VCaP (cell line): Measurements from ENCODE around the gene KRTAP5-6.
"Not testable (repeated sequence)": the region's sequence is repeated elsewhere in the genome, so short reads cannot be mapped to it uniquely, and the experiment has no call there.

Experiments used
- H3K27ac ChIP-seq: fragments of 450-650 bp; 2 replicates; pipeline ENCODE4 v1.5.1; 2017
- TF ChIP-seq, protein P1 (sequence below): fragments of 450-650 bp; conservative IDR thresholded peaks from 2 replicates; pipeline ENCODE4 v1.5.1; 2017; ENCODE audit warnings: mild to moderate bottlenecking, moderate library complexity

Gene KRTAP5-6

DNA sequence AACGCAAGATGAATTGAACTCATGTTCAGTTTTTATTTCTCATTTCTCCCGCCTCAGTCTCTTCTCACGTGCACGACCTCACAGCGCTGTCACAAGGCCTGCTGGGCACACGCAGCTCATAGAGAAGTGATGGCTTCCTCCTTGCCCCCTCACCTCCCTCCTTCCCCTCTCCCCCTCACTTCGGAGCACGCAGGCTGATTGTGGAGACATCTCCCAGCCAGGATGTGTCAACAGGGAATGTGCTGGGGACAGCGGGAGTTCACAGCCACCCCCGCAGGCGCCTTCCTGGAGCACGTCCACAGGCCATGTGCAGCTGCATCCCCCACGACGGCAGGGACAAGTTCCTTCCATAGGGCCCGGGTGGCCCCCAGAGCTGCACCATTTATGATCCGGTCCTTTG is 29.1 kb upstream of the KRTAP5-6 start:
- TF ChIP-seq, protein P1, sequence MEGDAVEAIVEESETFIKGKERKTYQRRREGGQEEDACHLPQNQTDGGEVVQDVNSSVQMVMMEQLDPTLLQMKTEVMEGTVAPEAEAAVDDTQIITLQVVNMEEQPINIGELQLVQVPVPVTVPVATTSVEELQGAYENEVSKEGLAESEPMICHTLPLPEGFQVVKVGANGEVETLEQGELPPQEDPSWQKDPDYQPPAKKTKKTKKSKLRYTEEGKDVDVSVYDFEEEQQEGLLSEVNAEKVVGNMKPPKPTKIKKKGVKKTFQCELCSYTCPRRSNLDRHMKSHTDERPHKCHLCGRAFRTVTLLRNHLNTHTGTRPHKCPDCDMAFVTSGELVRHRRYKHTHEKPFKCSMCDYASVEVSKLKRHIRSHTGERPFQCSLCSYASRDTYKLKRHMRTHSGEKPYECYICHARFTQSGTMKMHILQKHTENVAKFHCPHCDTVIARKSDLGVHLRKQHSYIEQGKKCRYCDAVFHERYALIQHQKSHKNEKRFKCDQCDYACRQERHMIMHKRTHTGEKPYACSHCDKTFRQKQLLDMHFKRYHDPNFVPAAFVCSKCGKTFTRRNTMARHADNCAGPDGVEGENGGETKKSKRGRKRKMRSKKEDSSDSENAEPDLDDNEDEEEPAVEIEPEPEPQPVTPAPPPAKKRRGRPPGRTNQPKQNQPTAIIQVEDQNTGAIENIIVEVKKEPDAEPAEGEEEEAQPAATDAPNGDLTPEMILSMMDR: no peak
- no peak overlapping the region for H3K27ac ChIP-seq

DNA sequence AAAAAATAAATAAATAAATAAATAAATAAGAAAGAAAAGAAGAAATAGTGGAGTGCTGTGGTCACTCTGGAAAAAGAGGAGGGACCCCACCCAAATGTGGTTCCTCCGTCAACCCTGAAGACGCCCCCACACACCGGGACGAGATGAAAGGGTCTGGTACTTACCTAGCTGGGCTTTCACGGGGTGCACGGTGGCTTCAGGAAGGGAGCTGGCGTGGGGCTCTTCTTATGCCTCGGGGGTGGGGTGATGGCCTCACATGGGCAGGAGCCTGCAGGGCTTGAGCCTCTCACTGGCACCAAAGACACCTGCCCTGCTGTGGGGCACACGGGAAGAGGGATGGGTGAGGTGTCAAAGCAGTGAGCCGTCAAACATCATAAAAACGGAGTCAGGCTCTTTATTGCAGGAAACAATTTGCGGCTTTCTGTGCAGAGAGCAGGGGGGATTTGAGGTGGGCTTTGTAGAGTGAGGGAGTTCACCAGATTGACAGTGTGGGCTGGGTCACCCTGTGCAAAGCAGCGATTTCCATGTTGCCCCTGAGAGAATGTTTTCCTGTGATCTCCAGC is 28.0 kb upstream of the KRTAP5-6 start:
- TF ChIP-seq, protein P1: no peak
- H3K27ac ChIP-seq: no peak overlapping the region

- TF ChIP-seq, protein P1: no peak
- H3K27ac ChIP-seq: no peak overlapping the region
These were observed 27.3 kb upstream of the KRTAP5-6 start for GRCh38 chr11:1669546-1670218.

- H3K27ac ChIP-seq: not testable (repeated sequence)
These were observed 26.5 kb upstream of the KRTAP5-6 start for GRCh38 chr11:1670457-1670856.

DNA sequence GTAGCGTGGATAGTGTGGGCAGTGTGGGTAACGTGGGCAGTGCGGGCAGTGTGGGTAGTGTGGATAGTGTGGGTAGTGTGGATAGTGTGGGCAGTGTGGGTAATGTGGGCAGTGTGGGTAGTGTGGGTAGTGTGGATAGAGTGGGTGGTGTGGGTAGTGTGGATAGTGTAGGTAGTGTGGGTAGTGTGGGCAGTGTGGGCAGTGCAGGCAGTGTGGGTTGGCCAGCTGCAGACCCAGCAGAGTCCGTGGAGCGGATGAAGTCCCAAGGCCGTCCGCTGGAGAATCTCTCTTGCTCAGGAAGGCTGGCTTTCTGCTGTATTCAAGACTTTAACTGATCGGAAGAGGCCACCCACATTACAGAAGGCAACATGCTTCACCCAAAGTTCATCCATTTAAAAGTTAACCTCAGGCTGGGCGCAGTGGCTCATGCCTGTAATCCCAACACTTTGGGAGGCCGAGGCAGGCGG is 26.1 kb upstream of the KRTAP5-6 start:
- TF ChIP-seq, protein P1: no peak

GRCh38 chr11:1671658-1672057 is 25.3 kb upstream of the KRTAP5-6 start:
- TF ChIP-seq, protein P1: no peak
- no peak overlapping the region for H3K27ac ChIP-seq

More for the DNA sequence above, 26.1 kb upstream of the KRTAP5-6 start:
- H3K27ac ChIP-seq: no peak overlapping the region

GRCh38 chr11:1672613-1673350 is 24.2 kb upstream of the KRTAP5-6 start:
- no peak overlapping the region for H3K27ac ChIP-seq
- TF ChIP-seq, protein P1: no peak
